NCI-H2196 treated with DMSO at 0.1 percent for 48 hours (cell line): ENCODE results near the gene ZMIZ1.
A peak's percentile ranks its signal among the peaks of the same experiment; 100 is the strongest.

Source experiments
- DNase-seq: peaks from one replicate; lab custom pipeline; 2025; ENCODE audit not compliant: unreplicated experiment; lab: John Stamatoyannopoulos, UW

The ZMIZ1 gene

DNA sequence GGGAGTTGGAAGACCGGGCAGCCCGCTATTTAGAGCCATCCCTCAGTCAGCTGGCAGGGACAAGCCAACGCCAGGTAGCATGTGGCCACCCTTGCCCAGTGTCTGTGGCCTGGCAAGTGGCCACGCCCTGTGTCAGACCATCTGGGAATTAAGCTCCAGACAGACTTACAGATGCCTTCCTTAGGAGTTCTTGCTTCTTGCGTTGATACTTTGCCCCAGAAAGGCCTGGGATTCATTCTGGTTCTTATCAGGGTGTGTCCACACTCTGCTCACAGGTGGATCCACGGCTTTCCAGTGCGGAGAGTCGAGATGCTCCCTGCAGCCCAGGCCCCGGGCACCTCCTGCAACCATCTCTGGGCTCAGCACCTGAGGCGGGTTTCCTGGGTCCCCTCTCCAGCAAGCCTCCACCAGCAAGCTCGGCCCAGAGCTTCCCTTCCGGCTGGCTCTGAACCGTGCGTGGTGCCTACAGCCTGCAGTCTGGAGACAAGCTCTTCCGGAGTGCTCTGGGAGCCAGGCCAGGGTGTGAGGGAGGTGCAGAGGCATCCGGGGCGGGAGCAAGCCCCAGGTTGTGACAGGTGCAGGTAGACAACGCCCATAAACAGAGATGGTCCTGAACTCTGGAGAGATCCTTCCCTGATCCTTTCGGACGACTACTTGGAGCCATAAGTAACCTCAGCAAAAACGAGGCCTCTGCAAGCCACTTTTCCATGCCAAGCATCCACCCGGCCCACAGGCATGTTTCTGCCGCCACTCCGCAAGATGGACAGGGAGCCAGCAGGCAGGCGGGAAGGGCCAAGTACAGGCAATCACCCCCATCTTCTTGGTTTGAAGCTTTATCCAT lies 246.2 kb downstream of the ZMIZ1 start:
- DNase-seq, result no peak

GRCh38 chr10:79315602-79315920 lies 246.8 kb downstream of the ZMIZ1 start:
- no peak for DNase-seq

DNA sequence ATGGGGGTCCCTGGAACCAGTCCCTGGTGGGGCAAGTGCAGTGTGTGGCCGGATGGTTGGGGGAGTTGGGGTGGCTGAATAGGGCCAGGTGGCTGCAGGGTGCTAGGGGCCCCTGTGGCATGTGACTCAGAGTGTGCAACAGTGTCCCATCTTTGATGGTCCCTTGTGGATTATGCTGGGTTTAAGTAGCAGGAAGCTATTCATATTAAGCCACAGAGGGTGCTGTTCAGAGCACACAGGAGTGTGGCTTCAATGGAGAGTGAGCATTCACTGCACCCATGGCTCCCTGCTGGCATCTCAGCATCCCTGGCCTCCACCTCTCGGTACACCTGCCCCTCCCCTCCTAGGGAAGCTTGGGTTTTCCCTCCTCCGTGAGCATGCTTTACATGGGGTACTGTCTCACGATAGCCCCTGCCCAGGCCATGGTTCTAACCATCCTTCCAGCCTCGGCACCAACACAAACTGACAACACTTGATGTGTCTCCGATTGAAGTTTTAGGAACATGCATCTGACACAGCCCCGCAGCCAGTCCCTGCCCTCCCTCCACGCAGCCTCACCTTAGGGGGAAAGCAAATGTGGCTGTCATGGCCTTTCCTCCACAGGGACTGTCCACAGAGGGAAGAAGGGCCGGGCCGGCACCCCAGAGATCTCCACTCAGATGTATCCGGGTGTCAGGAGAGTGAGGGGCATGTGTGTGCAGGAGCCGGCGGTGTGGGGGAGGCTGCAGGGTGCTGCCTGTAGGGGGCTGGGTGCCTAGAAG lies 248.1 kb downstream of the ZMIZ1 start:
- DNase-seq, result no peak

DNA sequence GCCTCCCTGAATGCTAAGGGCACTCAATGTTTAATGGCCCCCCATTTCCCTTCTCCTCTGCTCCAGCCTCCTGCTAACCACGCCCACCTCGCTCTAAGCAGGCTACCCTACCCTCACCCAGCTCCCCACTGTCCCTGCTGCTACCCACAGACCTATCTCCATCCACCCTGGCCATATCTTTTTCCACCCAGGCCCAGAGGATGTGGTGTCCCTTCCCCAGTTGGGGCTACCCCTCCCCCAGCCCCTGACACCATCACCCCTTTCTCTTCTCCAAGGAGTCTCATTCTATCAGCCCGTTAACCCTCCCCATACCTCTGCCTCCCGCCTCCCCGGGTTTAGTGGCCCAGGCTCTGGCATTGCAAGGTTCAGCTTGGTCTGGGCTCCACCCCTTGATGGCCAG lies 249.6 kb downstream of the ZMIZ1 start:
- DNase-seq, result no peak

- DNase-seq, result no peak
These were observed 250.5 kb downstream of the ZMIZ1 start for GRCh38 chr10:79319115-79319771.

GRCh38 chr10:79320316-79320715 lies 251.6 kb downstream of the ZMIZ1 start:
- DNase-seq, result no peak

- no peak for DNase-seq
These were observed 252.2 kb downstream of the ZMIZ1 start for GRCh38 chr10:79320820-79321493.

DNA sequence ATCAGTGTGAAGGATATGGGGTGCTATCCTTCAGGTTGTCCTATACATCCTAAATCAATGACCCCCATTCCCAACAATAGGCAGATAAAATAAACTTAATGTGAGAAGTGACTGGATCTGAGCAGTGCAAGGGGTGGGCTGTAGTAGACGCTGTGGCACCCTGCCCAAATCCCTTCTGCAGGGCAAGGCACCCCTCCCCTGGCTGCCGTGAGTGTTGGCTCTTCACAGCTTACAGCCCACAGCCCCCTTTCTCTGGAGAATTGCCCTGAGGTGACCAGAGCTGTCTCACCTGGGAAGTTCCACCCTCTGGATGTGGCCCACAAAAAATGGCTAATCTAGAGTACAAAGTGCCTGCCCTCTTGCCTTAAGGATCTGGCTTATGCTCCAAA lies 252.7 kb downstream of the ZMIZ1 start:
- no peak for DNase-seq

DNA sequence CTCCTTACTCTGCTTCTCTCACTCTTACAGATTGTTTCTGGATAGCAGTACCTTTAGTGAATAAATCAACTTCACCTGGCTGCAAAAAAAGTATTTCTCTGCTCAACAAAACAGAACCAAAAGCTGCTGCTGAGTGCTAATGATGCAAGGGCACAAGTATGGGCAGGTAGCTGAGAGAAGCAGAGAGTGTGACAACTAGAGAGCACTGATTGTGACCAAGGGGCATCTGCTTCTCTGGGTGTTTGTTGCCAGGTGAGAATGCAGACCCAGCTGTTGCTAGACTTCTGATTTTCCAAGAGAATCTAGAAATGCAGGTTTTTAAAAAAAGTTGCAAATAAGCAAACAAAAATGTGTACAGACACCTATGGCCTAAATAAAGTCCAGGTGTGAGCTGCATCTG lies 253.2 kb downstream of the ZMIZ1 start:
- no peak for DNase-seq

DNA sequence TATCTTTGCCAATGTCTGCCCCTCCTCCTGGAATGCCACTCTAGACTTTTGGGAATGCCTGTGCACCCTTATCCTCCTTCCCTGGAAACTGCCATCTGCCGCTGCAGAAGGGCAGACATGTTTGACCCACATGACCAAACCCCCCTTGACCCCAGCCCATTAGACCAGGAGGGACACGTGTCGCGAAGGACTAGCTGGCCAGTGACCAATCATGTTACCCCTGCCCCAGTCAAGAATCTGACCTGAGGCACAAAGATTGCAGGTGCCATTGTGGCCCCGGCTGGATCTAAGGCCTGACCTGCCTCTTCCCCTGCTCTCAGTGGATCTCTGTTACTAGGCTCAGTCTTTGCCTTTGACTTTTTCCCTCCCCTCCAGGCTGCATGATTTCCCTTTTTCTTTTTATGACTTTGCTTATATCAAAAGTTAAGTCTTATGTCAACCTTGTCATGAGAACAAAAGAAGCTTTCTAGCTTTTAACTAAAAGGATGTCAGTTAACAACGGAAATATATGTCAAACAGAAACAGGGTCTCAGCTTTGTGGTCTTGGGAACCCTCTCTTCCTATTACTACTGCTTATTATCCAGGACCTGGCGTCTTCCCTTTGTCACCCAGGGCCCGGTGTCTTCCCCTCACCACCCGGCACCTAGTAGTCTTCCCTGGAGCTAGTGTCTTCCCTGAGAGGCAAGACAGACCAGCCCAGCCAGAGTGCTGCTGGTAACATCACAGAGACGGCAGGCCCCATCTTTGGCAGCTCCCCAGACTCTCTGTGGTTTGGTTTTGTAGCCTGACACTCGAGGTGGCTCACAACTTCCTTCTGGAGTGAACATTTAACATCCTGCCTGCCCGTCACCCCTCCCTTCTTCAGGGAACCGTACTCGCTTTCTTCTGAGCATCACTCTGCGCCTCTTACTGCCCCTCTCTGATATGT lies 254.1 kb downstream of the ZMIZ1 start:
- peak; percentile 22 for DNase-seq

- no peak for DNase-seq
These were observed 254.8 kb downstream of the ZMIZ1 start for GRCh38 chr10:79323602-79324001.

GRCh38 chr10:79324032-79324695 lies 255.4 kb downstream of the ZMIZ1 start:
- no peak for DNase-seq

GRCh38 chr10:79326361-79327089 lies 257.8 kb downstream of the ZMIZ1 start:
- no peak for DNase-seq

DNA sequence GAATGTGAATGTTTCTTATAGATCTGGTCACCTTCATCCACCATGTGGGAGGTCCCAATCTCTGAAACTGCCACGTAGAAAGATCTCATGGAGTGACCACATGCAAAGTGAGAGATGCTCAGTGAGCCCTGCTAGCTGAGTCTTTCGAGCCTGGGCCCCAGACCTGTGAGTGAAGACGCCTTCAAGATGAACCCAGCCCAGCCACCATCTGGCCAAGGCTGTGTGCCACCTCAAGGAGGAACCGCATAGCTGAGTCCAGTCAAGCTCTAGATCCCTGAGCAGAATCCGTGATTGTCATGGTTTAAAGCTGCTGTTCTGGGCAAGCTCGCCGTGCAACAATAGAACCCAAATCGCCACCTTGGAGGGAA lies 258.3 kb downstream of the ZMIZ1 start:
- DNase-seq, result no peak

DNA sequence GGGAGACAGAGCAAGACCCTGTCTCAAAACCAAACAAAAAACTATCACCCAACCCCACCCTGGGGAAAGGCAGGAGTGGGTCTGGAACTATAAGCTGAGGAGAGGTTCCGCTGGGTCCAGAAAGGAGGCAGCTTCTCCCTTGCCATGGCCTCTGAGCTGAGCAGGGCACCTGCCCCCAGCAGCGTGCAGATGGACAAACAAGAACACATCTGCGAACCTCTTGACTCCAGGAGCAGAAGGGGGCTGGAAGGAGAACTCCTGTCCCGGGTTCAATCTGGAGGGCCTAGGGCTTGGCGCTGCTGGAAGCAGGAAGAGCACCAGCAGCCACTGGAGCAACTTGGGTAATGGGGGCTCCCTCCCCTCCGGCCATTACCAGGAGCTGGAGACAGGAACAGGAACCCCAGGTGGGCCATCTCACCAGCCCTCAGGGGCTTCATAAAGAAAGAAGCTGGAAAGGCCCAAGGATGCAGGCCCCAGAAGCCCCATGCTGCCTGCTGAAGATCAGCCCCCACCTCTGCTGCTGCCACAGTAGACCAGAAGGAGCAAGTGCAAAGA lies 259.5 kb downstream of the ZMIZ1 start:
- DNase-seq, result no peak

DNA sequence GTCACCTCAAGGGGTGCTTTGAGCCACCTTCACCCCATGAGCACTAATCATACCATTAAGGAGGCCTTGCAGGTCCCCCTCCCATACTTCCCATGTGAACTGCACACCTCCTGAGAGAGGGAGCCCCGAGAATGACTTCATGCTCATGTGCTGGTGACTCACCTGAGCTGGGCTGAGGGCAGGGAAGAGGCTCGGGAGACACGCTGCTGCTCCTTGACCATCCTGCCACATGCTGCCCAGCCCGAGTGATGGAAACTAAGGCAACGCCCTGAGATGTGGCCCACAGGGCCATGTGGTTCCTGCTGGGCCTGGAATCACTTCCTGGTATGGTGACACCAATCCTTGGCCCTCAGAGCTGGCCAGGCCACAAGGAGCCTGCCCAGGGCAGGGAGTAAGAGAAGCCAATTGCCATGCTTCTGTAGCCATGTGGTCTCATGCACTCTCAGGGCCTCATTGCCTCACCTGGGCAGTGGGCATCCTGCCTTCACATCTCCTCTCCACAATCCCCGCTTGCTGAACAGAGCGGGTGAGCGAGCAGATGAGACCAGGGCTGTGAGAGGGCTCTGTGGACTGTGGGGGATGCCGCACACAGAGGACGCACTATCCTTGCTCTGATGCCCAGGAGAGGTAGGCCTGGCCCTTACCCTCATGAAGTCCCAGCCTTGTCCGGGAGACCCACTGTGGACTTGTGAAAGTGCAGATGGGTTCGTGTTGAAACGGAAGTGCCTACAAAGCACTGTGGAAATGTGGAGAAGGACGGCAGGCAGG lies 260.2 kb downstream of the ZMIZ1 start:
- DNase-seq, result no peak

- DNase-seq, result no peak
These were observed 260.8 kb downstream of the ZMIZ1 start for GRCh38 chr10:79329529-79329928.

GRCh38 chr10:79331226-79331625 lies 262.5 kb downstream of the ZMIZ1 start:
- no peak for DNase-seq
